Ovary (tissue), 9 donors: ENCODE measurements around the gene RBPJ. TPM values are rescaled to one million over a fixed set of nuclear protein-coding genes. Genes with fewer than 3 reads are reported as not detected.

Source experiments
- DNase-seq, 5 donors: peaks; one replicate each; pipeline ENCODE4 v3.0.0-alpha.2; 2019 to 2020
- H3K27ac ChIP-seq, 2 donors: fragments of 200-600 bp; one replicate each; pipeline versions ENCODE4 v1.5.1 to v1.8.0; 2019 to 2022
- H3K27me3 ChIP-seq: fragments of 200-600 bp; one replicate; pipeline ENCODE4 v1.8.0; 2022
- H3K36me3 ChIP-seq: fragments of 200-600 bp; sonication (generic); one replicate; pipeline ENCODE4 v1.5.1; 2019
- H3K4me1 ChIP-seq: one replicate; pipeline ENCODE4 v1.8.1; 2013; ENCODE audit warnings: mild to moderate bottlenecking, moderate library complexity; ENCODE audit not compliant: insufficient read depth
- H3K4me3 ChIP-seq: fragments of 200-600 bp; sonication (generic); one replicate; pipeline ENCODE4 v1.5.1; 2017
- H3K9me3 ChIP-seq, 2 donors: fragments of 200-600 bp in 1 of 2; sonication (generic) in 1 of 2; one replicate each; pipeline versions ENCODE4 v1.5.1 to v1.8.1; 2013 to 2019; ENCODE audit warnings: mild to moderate bottlenecking in 1 of 2, moderate library complexity in 1 of 2
- EP300 ChIP-seq: sonication (generic); formaldehyde crosslinking; IDR thresholded peaks from one replicate; pipeline ENCODE4 v1.6.1; 2017; ENCODE audit warnings: antibody characterized with exemption
- POLR2A ChIP-seq: fragments of 450-650 bp; IDR thresholded peaks from one replicate; pipeline ENCODE4 v1.6.1; 2017; ENCODE audit warnings: antibody characterized with exemption, mild to moderate bottlenecking, moderate library complexity
- WGBS, 3 donors: extraction: QIAGEN DNeasy Blood & Tissue Kit in 1 of 3; methylation state at CpG; one replicate each; pipeline versions ENCODE4 v1.1.5 to v1.1.7; 2013 to 2017; 5-methylcytosine and 5-hydroxymethylcytosine counted together
- intact Hi-C, 4 donors: fragments of 100-400 bp; cut with DNase I; formaldehyde crosslinking; loops; one replicate each; pipeline versions ENCODE4 v1.11.0 to v1.15.1; 2022 to 2023
- polyA plus RNA-seq, 2 donors: library from polyadenylated mRNA; stranded (reverse); fragments of 200-250 nt in 1 of 2; fragments of 350-450 nt in 1 of 2; fragmentation: Illumina TruSeq in 1 of 2; extraction: RNeasy Lipid Tissue Mini Kit (QIAGEN cat#74804) in 1 of 2; gene quantifications; one replicate each; pipeline ENCODE4 v1.2.3, GENCODE V29; 2013 to 2014
- total RNA-seq, 7 donors: library from RNA; depleted of rRNA in 2 of 7; stranded (reverse); fragments of >200 nt in 2 of 7; fragmentation: NEBNext Ultra II Directional in 3 of 7; extraction: Animal tissue kit (Norgen Biotek cat#: 25700) in 3 of 7; gene quantifications; one replicate each; pipeline versions ENCODE4 v1.1.0 to v1.2.4, GENCODE V29; 2016 to 2023
- TF ChIP-seq, protein P1 (sequence below), 3 donors: fragments of 450-650 bp in 2 of 3; fragments of 200-600 bp in 1 of 3; IDR thresholded peaks; one replicate each; pipeline versions ENCODE4 v1.5.1 to v1.8.0; 2016 to 2022; ENCODE audit warnings: antibody characterized with exemption in 3 of 3, mild to moderate bottlenecking in 1 of 3
- donor health status: DM: no; HTN: no; CAD: no; lungs with moderate emphysema.
- donor health status: DM: no; HTN: no; CAD: no.
- donor health status: Bipolar disorder and iron deficiency.
- donor health status: DM: yes; HTN: yes; CAD: no.
- donor health status: DM: no; HTN: no; CAD: no.
- donor health status: DM: yes; HTN: yes; CAD: no.

RBPJ gene
- total and polyA plus RNA-seq, 9 donors = 36.0 to 75.1 (median 62.7) TPM

DNA sequence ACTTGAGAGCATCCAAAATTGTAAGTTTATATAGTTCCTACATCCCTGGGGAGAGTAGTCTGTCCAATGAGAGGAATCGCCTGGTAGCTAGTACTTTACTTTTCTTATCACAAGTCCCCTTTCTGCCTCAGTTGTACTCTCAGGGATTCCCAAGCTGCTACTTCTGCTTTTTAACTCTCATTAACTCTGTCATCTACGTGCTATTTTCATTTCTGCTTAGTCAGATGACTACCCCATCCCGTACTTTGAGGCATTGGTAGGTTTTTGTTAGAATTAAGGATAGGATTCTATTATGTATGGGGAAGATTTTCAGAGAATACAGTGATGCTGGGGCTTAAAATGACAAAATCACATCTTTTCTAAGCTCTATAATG lies 24.7 kb downstream of the RBPJ start:
- Histone ChIP-seq H3K9me3 (no peaks in the 10 kb centered on the region), H3K4me3 (no peak overlapping the region), H3K27ac (no peak overlapping the region), H3K36me3 (no peaks in the 10 kb centered on the region), H3K27me3 (no peaks in the 10 kb centered on the region), H3K4me1 (peaks cover 13% of the 10 kb centered on the region)
- 14 to 23% (median 15%) methylated on average over 3 of the region's 3 CpGs for WGBS, 3 donors
- TF ChIP-seq POLR2A = no peak
- TF ChIP-seq, protein P1, sequence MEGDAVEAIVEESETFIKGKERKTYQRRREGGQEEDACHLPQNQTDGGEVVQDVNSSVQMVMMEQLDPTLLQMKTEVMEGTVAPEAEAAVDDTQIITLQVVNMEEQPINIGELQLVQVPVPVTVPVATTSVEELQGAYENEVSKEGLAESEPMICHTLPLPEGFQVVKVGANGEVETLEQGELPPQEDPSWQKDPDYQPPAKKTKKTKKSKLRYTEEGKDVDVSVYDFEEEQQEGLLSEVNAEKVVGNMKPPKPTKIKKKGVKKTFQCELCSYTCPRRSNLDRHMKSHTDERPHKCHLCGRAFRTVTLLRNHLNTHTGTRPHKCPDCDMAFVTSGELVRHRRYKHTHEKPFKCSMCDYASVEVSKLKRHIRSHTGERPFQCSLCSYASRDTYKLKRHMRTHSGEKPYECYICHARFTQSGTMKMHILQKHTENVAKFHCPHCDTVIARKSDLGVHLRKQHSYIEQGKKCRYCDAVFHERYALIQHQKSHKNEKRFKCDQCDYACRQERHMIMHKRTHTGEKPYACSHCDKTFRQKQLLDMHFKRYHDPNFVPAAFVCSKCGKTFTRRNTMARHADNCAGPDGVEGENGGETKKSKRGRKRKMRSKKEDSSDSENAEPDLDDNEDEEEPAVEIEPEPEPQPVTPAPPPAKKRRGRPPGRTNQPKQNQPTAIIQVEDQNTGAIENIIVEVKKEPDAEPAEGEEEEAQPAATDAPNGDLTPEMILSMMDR (IDR thresholded peaks at IDR 0.05) = no peak
- TF ChIP-seq EP300 = no peak
- DNase-seq = no peak
- intact Hi-C loops = no loop called here

GRCh38 chr4:26346203-26346620 lies 25.4 kb downstream of the RBPJ start:
- intact Hi-C loops = no loop called here
- H3K27me3 ChIP-seq = no peaks in the 10 kb centered on the region
- H3K27ac ChIP-seq = no peak overlapping the region
- H3K9me3 ChIP-seq = no peaks in the 10 kb centered on the region
- peaks cover 11% of the 10 kb centered on the region for H3K4me1 ChIP-seq
- TF ChIP-seq EP300 = no peak
- TF ChIP-seq, protein P1 (IDR thresholded peaks at IDR 0.05) = no peak
- no peak for TF ChIP-seq POLR2A
- H3K36me3 ChIP-seq = no peaks in the 10 kb centered on the region
- no peak overlapping the region for H3K4me3 ChIP-seq
- 35 to 61% (median 36%) methylated on average over 6 of the region's 6 CpGs for WGBS, 3 donors
- no peak for DNase-seq

DNA sequence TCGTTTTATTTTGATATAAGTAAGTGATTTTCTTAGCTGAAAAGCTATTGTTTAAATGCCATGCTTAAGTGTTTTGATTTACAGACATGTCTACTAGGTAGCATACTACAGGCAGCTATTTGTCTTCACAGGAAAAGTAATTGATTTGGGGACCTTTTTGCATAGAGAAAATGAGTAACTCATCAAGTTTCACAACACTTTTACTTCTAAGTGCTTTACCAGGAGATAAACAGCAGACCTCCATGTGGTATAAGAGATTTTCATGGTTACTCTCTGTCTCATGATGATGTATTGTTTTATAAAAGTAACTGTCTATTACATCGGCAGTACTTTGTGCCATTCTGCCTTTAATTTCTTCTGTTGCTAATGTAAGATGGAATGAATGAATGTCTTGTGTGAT lies 28.7 kb downstream of the RBPJ start:
- TF ChIP-seq EP300 (no peak), POLR2A (no peak)
- TF ChIP-seq, protein P1 (IDR thresholded peaks at IDR 0.05) = no peak
- Histone ChIP-seq H3K4me3 (no peak overlapping the region), H3K9me3 (no peaks in the 10 kb centered on the region), H3K27me3 (no peaks in the 10 kb centered on the region), H3K4me1 (peaks cover 10% of the 10 kb centered on the region), H3K36me3 (no peaks in the 10 kb centered on the region), H3K27ac (no peak overlapping the region)
- 59 to 69% (median 61%) methylated on average over 2 of the region's 2 CpGs for WGBS, 3 donors
- no peak for DNase-seq
- intact Hi-C loops = no loop called here

DNA sequence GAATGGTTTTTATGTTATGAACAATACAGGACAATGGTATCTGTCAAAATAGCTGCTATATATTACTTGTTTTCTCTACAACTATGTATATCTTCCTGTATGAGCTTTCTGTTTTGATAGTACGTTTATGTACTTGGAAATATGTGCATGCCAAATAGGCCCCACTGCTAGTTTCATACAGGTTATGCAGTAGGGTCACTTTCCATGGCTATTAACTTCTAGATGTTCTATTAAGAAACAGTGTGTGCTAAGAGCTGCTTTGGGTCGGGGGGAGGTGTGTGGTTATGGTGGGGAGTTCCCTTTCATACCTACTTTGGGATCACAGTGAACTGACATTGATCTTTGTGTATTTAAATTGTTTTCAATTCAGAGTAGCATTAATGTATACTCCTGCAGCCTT lies 30.9 kb downstream of the RBPJ start:
- intact Hi-C loops = no loop called here
- H3K4me3 ChIP-seq = no peak overlapping the region
- no peak overlapping the region for H3K27ac ChIP-seq
- H3K4me1 ChIP-seq = peaks cover 8% of the 10 kb centered on the region
- 85 to 93% (median 87%) methylated on average over 2 of the region's 2 CpGs for WGBS, 3 donors
- no peaks in the 10 kb centered on the region for H3K36me3 ChIP-seq
- no peak for DNase-seq
- no peaks in the 10 kb centered on the region for H3K27me3 ChIP-seq
- TF ChIP-seq EP300 (no peak), POLR2A (no peak)
- TF ChIP-seq, protein P1 (IDR thresholded peaks at IDR 0.05) = no peak
- H3K9me3 ChIP-seq = no peaks in the 10 kb centered on the region

DNA sequence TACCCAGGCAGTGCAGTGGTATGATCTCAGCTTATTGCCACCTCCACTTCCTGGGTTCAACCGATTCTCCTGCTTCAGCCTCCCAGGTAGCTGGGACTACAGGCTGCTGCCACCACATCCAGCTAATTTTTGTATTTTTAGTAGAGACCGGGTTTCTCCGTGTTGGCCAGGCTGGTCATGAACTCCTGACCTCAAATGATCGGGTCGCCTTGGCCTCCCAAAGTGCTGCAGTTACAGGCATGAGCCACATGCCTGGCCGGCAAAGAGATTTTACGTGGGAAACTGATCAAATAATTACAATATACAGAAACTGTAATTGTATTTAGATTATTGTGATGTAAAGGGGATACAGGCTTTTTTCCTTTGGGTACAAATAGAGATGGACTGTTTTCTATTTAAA lies 33.7 kb downstream of the RBPJ start:
- Histone ChIP-seq H3K27ac (no peak overlapping the region), H3K4me3 (no peak overlapping the region), H3K9me3 (no peaks in the 10 kb centered on the region), H3K36me3 (no peaks in the 10 kb centered on the region), H3K27me3 (no peaks in the 10 kb centered on the region), H3K4me1 (peaks cover 4% of the 10 kb centered on the region)
- 67 to 79% (median 74%) methylated on average over 7 of the region's 7 CpGs for WGBS, 3 donors
- intact Hi-C loops = no loop called here
- TF ChIP-seq EP300 = no peak
- TF ChIP-seq, protein P1 (IDR thresholded peaks at IDR 0.05) = no peak
- TF ChIP-seq POLR2A = no peak
- no peak for DNase-seq
